GM12892 (cell line): Measurements from ENCODE around the gene ANGEL2.

Experiments used
- POLR2A ChIP-seq: IDR thresholded peaks from 2 replicates; pipeline ENCODE4 v1.6.1; 2011; ENCODE audit warnings: low read depth, low read length, control low read depth
- POLR2AphosphoS5 ChIP-seq: IDR thresholded peaks from 2 replicates; pipeline ENCODE4 v1.6.1; 2011; ENCODE audit warnings: low read depth, low read length, control low read depth
- TAF1 ChIP-seq: IDR thresholded peaks from 2 replicates; pipeline ENCODE4 v1.6.1; 2011; ENCODE audit warnings: low read depth, mild to moderate bottlenecking, control low read depth, low read length, borderline replicate concordance

DNA sequence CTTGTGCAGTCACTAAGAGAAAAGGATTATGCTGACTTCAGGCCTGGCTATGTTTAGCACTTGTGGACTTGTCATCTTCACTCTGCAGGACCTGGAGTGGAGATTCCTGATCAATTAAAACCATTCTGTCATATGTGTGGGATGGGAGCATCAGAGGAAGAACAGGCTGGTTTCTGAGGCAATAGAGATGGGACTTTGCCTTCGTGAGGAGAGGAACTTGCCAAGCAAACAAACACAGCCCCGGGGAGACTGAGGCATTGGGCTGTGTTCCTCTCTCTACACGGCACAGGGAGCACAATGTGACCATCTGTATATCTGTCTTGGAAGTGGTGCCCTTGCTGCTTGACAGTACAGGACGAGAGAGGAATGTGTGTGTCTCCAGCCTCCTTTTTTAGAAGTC is 42.2 kb downstream of the ANGEL2 start:
- TF ChIP-seq POLR2A (no peak), TAF1 (no peak), POLR2AphosphoS5 (no peak; the same call in 1 of the 2 replicates)
